K562 (cell line): Measurements from ENCODE around the gene BRWD1. TPM values are rescaled to one million over a fixed set of nuclear protein-coding genes. Genes with fewer than 3 reads are reported as not detected.
A peak's percentile ranks its signal among the peaks of the same experiment; 100 is the strongest.

Experiments
- CTCF ChIP-seq, 3 experiments: IDR thresholded peaks in 2 of 3; conservative IDR thresholded peaks in 1 of 3; 2 replicates each; pipeline ENCODE4 v1.5.1; 2011 to 2012; ENCODE audit warnings: low read length in 3 of 3, mild to moderate bottlenecking in 3 of 3, control low read depth in 2 of 3, improper control_type of control experiment in 1 of 3, inconsistent platforms in 1 of 3, low read depth in 1 of 3, mixed read lengths in 1 of 3, moderate library complexity in 1 of 3; ENCODE audit not compliant: insufficient read depth in 2 of 3
- EP300 ChIP-seq: IDR thresholded peaks from 2 replicates; pipeline ENCODE4 v1.6.1; 2012; ENCODE audit warnings: low read length, improper control_type of control experiment
- GATA2 ChIP-seq: sonication (generic); formaldehyde crosslinking; IDR thresholded peaks from 2 replicates; pipeline ENCODE4 v1.4.0; 2020; ENCODE audit warnings: mild to moderate bottlenecking, missing genetic modification reagents
- HNRNPUL1 ChIP-seq: fragments of 200-400 bp; formaldehyde crosslinking; IDR thresholded peaks from 2 replicates; pipeline ENCODE4 v1.6.1; 2017; ENCODE audit warnings: low read length
- JUND ChIP-seq, 2 experiments: IDR thresholded peaks; 2 replicates in 1 of 2; 3 replicates in 1 of 2; pipeline ENCODE4 v1.6.1; 2011; ENCODE audit warnings: borderline replicate concordance in 2 of 2, low read depth in 2 of 2, low read length in 2 of 2, improper control_type of control experiment in 1 of 2, missing biosample characterization in 1 of 2, missing genetic modification characterization in 1 of 2, missing genetic modification reagents in 1 of 2
- MAFF ChIP-seq: IDR thresholded peaks from 2 replicates; pipeline ENCODE4 v1.6.1; 2012; ENCODE audit warnings: low read length, improper control_type of control experiment
- MAFK ChIP-seq: IDR thresholded peaks from 2 replicates; pipeline ENCODE4 v1.6.1; 2011; ENCODE audit warnings: low read length, improper control_type of control experiment
- RFX1 ChIP-seq: fragments of 450-650 bp; IDR thresholded peaks from 2 replicates; pipeline ENCODE4 v1.6.1; 2016; ENCODE audit warnings: mild to moderate bottlenecking, moderate library complexity
- TRIM24 ChIP-seq, 2 experiments: fragments of 450-650 bp; IDR thresholded peaks; 2 replicates each; pipeline ENCODE4 v1.6.1; 2016
- polyA plus RNA-seq, 8 experiments: library from polyadenylated mRNA; depleted of rRNA in 4 of 8; stranded (reverse) in 5 of 8; unstranded in 3 of 8; fragments of >200 nt; fragmentation: Nextera tagmentation in 2 of 8; fragmentation: Illumina TruSeq in 1 of 8; extraction: Ambion mirVana in 2 of 8; extraction: Trizol in 1 of 8; gene quantifications; 2 replicates each; pipeline versions ENCODE4 v1.2.1 to v1.2.3, GENCODE V29; 2011 to 2014; ENCODE audit warnings: inconsistent platforms in 1 of 8, missing spikeins in 1 of 8
- total RNA-seq, 7 experiments: library from RNA; depleted of rRNA in 6 of 7; stranded (reverse); fragments of >200 nt in 6 of 7; fragmentation: Illumina TruSeq in 2 of 7; extraction: Trizol in 2 of 7; gene quantifications; 2 replicates each; pipeline versions ENCODE4 v1.2.1 to v1.2.3, GENCODE V29; 2011 to 2021; ENCODE audit warnings: low replicate concordance in 1 of 7

The BRWD1 gene
- total and polyA plus RNA-seq, 9 of the 15 experiments (the other 6 are each of a cell fraction or from before 2014, with no cell fraction given): 10.1 to 60.2 (median 34.1) TPM

- TF ChIP-seq GATA2 (CRISPR knock-in tag) (no peak), HNRNPUL1 (no peak), RFX1 (no peak), TRIM24 (IDR thresholded peaks at IDR 0.05) (no peak), MAFF (peak; percentile 67; the same call in 1 of the 2 replicates), JUND (IDR thresholded peaks at IDR 0.05; ENCODE audit: borderline replicate concordance, low read depth, low read length) (peak; percentile 65; the same call in 1 of the 2 replicates), JUND (tag; IDR thresholded peaks at IDR 0.05; ENCODE audit: borderline replicate concordance, low read depth, low read length) (peak; percentile 53; the same call in 1 of the 3 replicates), EP300 (peak; percentile 14; the same call in 1 of the 2 replicates), CTCF (IDR thresholded peaks at IDR 0.05 in 2 of 3, conservative IDR thresholded peaks at IDR 0.05 in 1 of 3; ENCODE audit: insufficient read depth in 2 of 3, low read depth in 1 of 3, low read length in 3 of 3) (peak; percentile 34 to 47 (median 39); a peak in 4 of 6 replicates), MAFK (peak; percentile 72)
These were observed 175.9 kb downstream of the BRWD1 start (continued) for GRCh38 chr21:39137248-39138178.
